ENCODE data around the gene NFYB. TPM values are rescaled to one million over a fixed set of nuclear protein-coding genes. Genes with fewer than 3 reads are reported as not detected.

NFYB gene
- total RNA-seq, 1 experiment from 2014 or later = 22.4 TPM

DNA sequence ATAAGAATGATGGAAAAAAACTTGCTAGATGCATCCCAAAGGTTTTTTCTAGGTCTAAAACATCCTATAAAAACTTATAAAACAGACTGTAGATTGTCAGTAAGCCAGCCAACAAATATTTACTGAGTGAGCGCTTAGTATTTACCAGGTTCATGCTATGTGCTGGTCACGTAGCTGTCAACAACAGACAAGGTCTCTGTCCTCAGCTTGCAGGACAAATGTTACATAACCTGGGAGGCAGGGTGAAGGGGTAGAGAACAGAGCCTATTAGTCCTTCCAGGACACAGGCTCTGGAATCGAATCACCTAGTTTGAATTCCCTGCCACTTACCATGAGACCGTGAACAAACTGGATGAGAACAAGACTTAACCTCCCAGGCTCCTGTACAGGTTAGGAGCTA is 6.4 kb downstream of the NFYB start:
- no peak overlapping the region for H2AFZ ChIP-seq (ENCODE audit: low read depth, low read length, poor library complexity, severe bottlenecking)
- H3K79me2 ChIP-seq (ENCODE audit: insufficient read depth, low read length) = peaks cover 36% of the 10 kb centered on the region
- H3K4me1 ChIP-seq (ENCODE audit: control insufficient read depth in 1 of 2, insufficient read depth in 2 of 2, low read length in 2 of 2) = peaks cover 6 to 9% of the 10 kb centered on the region in 2 experiments; a peak in 3 of 4 replicates
- ChIA-PET POLR2A (interaction anchor here (0.6 kb wide), 1 partner anchor 137 kb away, joined by 3 read pairs; no protein-coding TSS in a partner anchor), CTCF (no interaction called here), RAD21 (ENCODE audit: low non-redundant PET in 1 of 2, low total read pairs in 2 of 2, uncharacterized antibody in 2 of 2, unreplicated experiment in 2 of 2) (no interaction called here)
- no peak overlapping the region for H3K9ac ChIP-seq (ENCODE audit: low read length)
- TF ChIP-seq ZNF274 (IDR thresholded peaks at IDR 0.05; ENCODE audit: low read depth, low read length) (no peak), RAD21 (IDR thresholded peaks at IDR 0.05; ENCODE audit: low read depth) (no peak), ELF1 (IDR thresholded peaks at IDR 0.05; ENCODE audit: borderline replicate concordance, low read depth) (no peak), SRF (IDR thresholded peaks at IDR 0.05; ENCODE audit: low read depth) (no peak), SIN3A (IDR thresholded peaks at IDR 0.05; ENCODE audit: low read depth) (no peak), EZH2phosphoT487 (IDR thresholded peaks at IDR 0.05; ENCODE audit: borderline replicate concordance) (no peak), EGR1 (IDR thresholded peaks at IDR 0.05; ENCODE audit: low read depth) (no peak), ZFX (IDR thresholded peaks at IDR 0.05) (no peak), TCF7L2 (IDR thresholded peaks at IDR 0.05; ENCODE audit: borderline replicate concordance, extremely low read depth, insufficient read depth, insufficient read length) (no peak), POLR2AphosphoS5 (IDR thresholded peaks at IDR 0.05; ENCODE audit: low read depth, low read length) (no peak), EZH2 (IDR thresholded peaks at IDR 0.05) (no peak), SP1 (IDR thresholded peaks at IDR 0.05; ENCODE audit: low read depth) (no peak), FOSL1 (IDR thresholded peaks at IDR 0.05; ENCODE audit: low read depth) (no peak), JUND (IDR thresholded peaks at IDR 0.05) (no peak), POLR2A (IDR thresholded peaks at IDR 0.05; ENCODE audit: borderline replicate concordance, extremely low read depth, insufficient read depth, insufficient read length) (no peak)
- TF ChIP-seq, protein P1, sequence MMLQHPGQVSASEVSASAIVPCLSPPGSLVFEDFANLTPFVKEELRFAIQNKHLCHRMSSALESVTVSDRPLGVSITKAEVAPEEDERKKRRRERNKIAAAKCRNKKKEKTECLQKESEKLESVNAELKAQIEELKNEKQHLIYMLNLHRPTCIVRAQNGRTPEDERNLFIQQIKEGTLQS (IDR thresholded peaks at IDR 0.05) = no peak
- TF ChIP-seq, protein P2, sequence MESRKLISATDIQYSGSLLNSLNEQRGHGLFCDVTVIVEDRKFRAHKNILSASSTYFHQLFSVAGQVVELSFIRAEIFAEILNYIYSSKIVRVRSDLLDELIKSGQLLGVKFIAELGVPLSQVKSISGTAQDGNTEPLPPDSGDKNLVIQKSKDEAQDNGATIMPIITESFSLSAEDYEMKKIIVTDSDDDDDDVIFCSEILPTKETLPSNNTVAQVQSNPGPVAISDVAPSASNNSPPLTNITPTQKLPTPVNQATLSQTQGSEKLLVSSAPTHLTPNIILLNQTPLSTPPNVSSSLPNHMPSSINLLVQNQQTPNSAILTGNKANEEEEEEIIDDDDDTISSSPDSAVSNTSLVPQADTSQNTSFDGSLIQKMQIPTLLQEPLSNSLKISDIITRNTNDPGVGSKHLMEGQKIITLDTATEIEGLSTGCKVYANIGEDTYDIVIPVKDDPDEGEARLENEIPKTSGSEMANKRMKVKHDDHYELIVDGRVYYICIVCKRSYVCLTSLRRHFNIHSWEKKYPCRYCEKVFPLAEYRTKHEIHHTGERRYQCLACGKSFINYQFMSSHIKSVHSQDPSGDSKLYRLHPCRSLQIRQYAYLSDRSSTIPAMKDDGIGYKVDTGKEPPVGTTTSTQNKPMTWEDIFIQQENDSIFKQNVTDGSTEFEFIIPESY (IDR thresholded peaks at IDR 0.05; ENCODE audit: extremely low read depth, insufficient replicate concordance, low read length) = no peak
- TF ChIP-seq, protein P3, sequence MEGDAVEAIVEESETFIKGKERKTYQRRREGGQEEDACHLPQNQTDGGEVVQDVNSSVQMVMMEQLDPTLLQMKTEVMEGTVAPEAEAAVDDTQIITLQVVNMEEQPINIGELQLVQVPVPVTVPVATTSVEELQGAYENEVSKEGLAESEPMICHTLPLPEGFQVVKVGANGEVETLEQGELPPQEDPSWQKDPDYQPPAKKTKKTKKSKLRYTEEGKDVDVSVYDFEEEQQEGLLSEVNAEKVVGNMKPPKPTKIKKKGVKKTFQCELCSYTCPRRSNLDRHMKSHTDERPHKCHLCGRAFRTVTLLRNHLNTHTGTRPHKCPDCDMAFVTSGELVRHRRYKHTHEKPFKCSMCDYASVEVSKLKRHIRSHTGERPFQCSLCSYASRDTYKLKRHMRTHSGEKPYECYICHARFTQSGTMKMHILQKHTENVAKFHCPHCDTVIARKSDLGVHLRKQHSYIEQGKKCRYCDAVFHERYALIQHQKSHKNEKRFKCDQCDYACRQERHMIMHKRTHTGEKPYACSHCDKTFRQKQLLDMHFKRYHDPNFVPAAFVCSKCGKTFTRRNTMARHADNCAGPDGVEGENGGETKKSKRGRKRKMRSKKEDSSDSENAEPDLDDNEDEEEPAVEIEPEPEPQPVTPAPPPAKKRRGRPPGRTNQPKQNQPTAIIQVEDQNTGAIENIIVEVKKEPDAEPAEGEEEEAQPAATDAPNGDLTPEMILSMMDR (IDR thresholded peaks at IDR 0.05 in 2 of 3, conservative IDR thresholded peaks at IDR 0.05 in 1 of 3; ENCODE audit: borderline replicate concordance in 1 of 3, insufficient read depth in 1 of 3, low read depth in 2 of 3, low read length in 2 of 3) = no peak
- TF ChIP-seq, protein P4, sequence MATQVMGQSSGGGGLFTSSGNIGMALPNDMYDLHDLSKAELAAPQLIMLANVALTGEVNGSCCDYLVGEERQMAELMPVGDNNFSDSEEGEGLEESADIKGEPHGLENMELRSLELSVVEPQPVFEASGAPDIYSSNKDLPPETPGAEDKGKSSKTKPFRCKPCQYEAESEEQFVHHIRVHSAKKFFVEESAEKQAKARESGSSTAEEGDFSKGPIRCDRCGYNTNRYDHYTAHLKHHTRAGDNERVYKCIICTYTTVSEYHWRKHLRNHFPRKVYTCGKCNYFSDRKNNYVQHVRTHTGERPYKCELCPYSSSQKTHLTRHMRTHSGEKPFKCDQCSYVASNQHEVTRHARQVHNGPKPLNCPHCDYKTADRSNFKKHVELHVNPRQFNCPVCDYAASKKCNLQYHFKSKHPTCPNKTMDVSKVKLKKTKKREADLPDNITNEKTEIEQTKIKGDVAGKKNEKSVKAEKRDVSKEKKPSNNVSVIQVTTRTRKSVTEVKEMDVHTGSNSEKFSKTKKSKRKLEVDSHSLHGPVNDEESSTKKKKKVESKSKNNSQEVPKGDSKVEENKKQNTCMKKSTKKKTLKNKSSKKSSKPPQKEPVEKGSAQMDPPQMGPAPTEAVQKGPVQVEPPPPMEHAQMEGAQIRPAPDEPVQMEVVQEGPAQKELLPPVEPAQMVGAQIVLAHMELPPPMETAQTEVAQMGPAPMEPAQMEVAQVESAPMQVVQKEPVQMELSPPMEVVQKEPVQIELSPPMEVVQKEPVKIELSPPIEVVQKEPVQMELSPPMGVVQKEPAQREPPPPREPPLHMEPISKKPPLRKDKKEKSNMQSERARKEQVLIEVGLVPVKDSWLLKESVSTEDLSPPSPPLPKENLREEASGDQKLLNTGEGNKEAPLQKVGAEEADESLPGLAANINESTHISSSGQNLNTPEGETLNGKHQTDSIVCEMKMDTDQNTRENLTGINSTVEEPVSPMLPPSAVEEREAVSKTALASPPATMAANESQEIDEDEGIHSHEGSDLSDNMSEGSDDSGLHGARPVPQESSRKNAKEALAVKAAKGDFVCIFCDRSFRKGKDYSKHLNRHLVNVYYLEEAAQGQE (IDR thresholded peaks at IDR 0.05; ENCODE audit: low read depth) = no peak
- H3K27me3 ChIP-seq (ENCODE audit: insufficient read depth, low read length) = no peaks in the 10 kb centered on the region
- H3K4me3 ChIP-seq (replicated peaks in 1 of 2; ENCODE audit: low read depth in 1 of 2, low read length in 2 of 2) = no peak overlapping the region
- DNase-seq (ENCODE audit: low read depth, low spot score) (no peak), ATAC-seq (no peak)
- H3K9me2 ChIP-seq (ENCODE audit: insufficient read depth) = no peaks in the 10 kb centered on the region
- no peaks in the 10 kb centered on the region for H4K20me1 ChIP-seq (ENCODE audit: insufficient read depth)
- no peaks in the 10 kb centered on the region for H3K9me3 ChIP-seq (ENCODE audit: control insufficient read depth in 1 of 2, insufficient read depth in 1 of 2, low read depth in 1 of 2, low read length in 2 of 2)
- intact Hi-C loops (cut with micrococcal nuclease) = no loop called here
- H3K27ac ChIP-seq (ENCODE audit: low read depth, low read length) = no peak overlapping the region
- no TSS peak for BruUV-seq (replicated peaks)
- no peak overlapping the region for H3K4me2 ChIP-seq (ENCODE audit: low read length)
- peaks cover 13 to 15% of the 10 kb centered on the region in 2 experiments; a peak in 3 of 4 replicates for H3K36me3 ChIP-seq (ENCODE audit: control insufficient read depth in 1 of 2, insufficient read depth in 2 of 2, low read length in 2 of 2)
